Measurements from ENCODE around the gene CYS1. TPM values are rescaled to one million over a fixed set of nuclear protein-coding genes. Genes with fewer than 3 reads are reported as not detected.

CYS1 gene
- total RNA-seq, 3 donors from 2014 or later (not counting 1 experiment from before 2014, with no cell fraction given) = not detected

DNA sequence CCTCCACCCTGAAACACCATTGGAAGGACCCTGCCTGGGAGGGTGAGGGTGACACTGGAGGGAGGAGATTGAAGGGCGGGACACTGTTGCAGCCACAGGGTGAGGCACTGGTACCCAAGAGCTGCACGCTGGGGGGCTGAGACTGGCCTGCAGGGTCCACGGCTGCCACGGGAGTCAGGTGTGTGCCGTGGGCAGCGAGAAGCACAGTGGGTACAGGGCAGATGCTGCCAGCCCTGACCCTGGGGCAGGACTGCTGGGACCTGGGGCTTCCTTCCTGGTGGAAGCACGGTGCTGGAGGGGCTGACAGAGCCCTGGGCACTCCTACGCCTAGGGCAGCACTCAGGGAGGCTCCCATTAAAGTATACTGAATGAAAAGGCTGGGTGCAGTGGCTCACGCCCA lies 16.6 kb downstream of the CYS1 start:
- no peak for TF ChIP-seq CTCF (IDR thresholded peaks at IDR 0.05)
- H3K27ac Mint-ChIP-seq = no peak overlapping the region

DNA sequence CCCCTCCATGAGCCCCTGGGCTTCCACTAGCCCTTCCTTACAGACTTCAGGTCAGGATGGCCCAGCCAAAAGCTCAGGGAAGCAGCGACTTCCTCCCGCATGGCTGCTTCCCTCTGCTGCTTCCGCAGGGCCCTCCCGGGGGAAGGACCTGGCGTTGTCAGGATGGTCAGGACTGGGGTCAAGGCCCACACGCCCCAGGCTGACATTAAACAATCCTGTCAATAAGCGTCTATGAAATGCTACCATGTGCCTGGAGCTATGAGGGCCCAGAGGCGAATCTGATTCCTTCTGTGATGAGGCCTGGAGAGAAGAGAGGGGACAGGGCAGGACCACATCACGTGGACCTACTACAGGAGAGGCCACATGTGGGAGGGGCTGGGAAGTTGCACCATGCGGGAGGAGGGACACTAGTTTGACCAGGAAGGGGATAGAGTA lies 17.3 kb downstream of the CYS1 start:
- Mint-ChIP-seq H3K4me1 (peaks cover 0 to 5% of the 10 kb centered on the region in 2 donors), H3K36me3 (no peaks in the 10 kb centered on the region), H3K27ac (no peak overlapping the region), H3K27me3 (ENCODE audit: low read depth in 2 of 2) (peaks cover 0 to 2% of the 10 kb centered on the region in 2 donors), H3K9me3 (no peaks in the 10 kb centered on the region), H3K4me3 (no peak overlapping the region)
- no peak for TF ChIP-seq CTCF (IDR thresholded peaks at IDR 0.05)
- ATAC-seq (no peak), DNase-seq (no peak)
- Histone ChIP-seq H3K36me3 (ENCODE audit: control insufficient read depth, insufficient read depth, low read length) (no peaks in the 10 kb centered on the region), H3K27me3 (ENCODE audit: control insufficient read depth, insufficient read depth, low read length) (no peaks in the 10 kb centered on the region), H3K4me3 (ENCODE audit: low read length) (no peak overlapping the region), H3K4me1 (ENCODE audit: control insufficient read depth, insufficient read depth, low read length) (no peaks in the 10 kb centered on the region), H3K9me3 (ENCODE audit: control insufficient read depth, insufficient read depth, low read length) (no peaks in the 10 kb centered on the region), H3K27ac (ENCODE audit: low read length) (no peak overlapping the region)
- intact Hi-C loops (cut with micrococcal nuclease) = no loop called here
- WGBS (ENCODE audit: insufficient coverage) = 83% methylated on average over 10 of the region's 10 CpGs

More for the DNA sequence above, 16.6 kb downstream of the CYS1 start:
- H3K27me3 ChIP-seq (ENCODE audit: control insufficient read depth, insufficient read depth, low read length) = no peaks in the 10 kb centered on the region
- 89% methylated on average over 9 of the region's 9 CpGs for WGBS (ENCODE audit: insufficient coverage)
- peaks cover 0 to 5% of the 10 kb centered on the region in 2 donors for H3K4me1 Mint-ChIP-seq
- no peaks in the 10 kb centered on the region for H3K4me1 ChIP-seq (ENCODE audit: control insufficient read depth, insufficient read depth, low read length)
- no peak for ATAC-seq
- no peak overlapping the region for H3K4me3 Mint-ChIP-seq
- no peaks in the 10 kb centered on the region for H3K36me3 Mint-ChIP-seq
- intact Hi-C loops (cut with micrococcal nuclease) = no loop called here
- H3K4me3 ChIP-seq (ENCODE audit: low read length) = no peak overlapping the region
- H3K9me3 Mint-ChIP-seq = no peaks in the 10 kb centered on the region
- peaks cover 0 to 2% of the 10 kb centered on the region in 2 donors for H3K27me3 Mint-ChIP-seq (ENCODE audit: low read depth in 2 of 2)
- H3K9me3 ChIP-seq (ENCODE audit: control insufficient read depth, insufficient read depth, low read length) = no peaks in the 10 kb centered on the region
- no peak overlapping the region for H3K27ac ChIP-seq (ENCODE audit: low read length)
- no peaks in the 10 kb centered on the region for H3K36me3 ChIP-seq (ENCODE audit: control insufficient read depth, insufficient read depth, low read length)
- no peak for DNase-seq

- no peak overlapping the region for H3K27ac Mint-ChIP-seq
- no peak for DNase-seq
- H3K4me1 Mint-ChIP-seq = peaks cover 0 to 12% of the 10 kb centered on the region in 2 donors
Measured at GRCh38 chr2:10061221-10061925, 18.8 kb downstream of the CYS1 start.

More at GRCh38 chr2:10061221-10061925, 18.8 kb downstream of the CYS1 start:
- Histone ChIP-seq H3K27ac (ENCODE audit: low read length) (no peak overlapping the region), H3K27me3 (ENCODE audit: control insufficient read depth, insufficient read depth, low read length) (no peaks in the 10 kb centered on the region), H3K36me3 (ENCODE audit: control insufficient read depth, insufficient read depth, low read length) (no peaks in the 10 kb centered on the region), H3K9me3 (ENCODE audit: control insufficient read depth, insufficient read depth, low read length) (no peaks in the 10 kb centered on the region), H3K4me1 (ENCODE audit: control insufficient read depth, insufficient read depth, low read length) (peaks cover 5% of the 10 kb centered on the region), H3K4me3 (ENCODE audit: low read length) (no peak overlapping the region)
- H3K9me3 Mint-ChIP-seq = no peaks in the 10 kb centered on the region
- no peak overlapping the region for H3K4me3 Mint-ChIP-seq
- H3K36me3 Mint-ChIP-seq = no peaks in the 10 kb centered on the region
- ATAC-seq = no peak
- peaks cover 0 to 2% of the 10 kb centered on the region in 2 donors for H3K27me3 Mint-ChIP-seq (ENCODE audit: low read depth in 2 of 2)
- 83% methylated on average over 8 of the region's 9 CpGs for WGBS (ENCODE audit: insufficient coverage)
- intact Hi-C loops (cut with micrococcal nuclease) = no loop called here
- no peak for TF ChIP-seq CTCF (IDR thresholded peaks at IDR 0.05)
